GM18517 (cell line): Measurements from ENCODE around the gene UBD.

Experiments
- ATAC-seq: cut with Tn5 transposase; IDR thresholded peaks from one replicate; pipeline ENCODE4 v1.9.1; 2021; ENCODE audit warnings: mild to moderate bottlenecking, moderate library complexity; ENCODE audit not compliant: unreplicated experiment

Gene UBD

DNA sequence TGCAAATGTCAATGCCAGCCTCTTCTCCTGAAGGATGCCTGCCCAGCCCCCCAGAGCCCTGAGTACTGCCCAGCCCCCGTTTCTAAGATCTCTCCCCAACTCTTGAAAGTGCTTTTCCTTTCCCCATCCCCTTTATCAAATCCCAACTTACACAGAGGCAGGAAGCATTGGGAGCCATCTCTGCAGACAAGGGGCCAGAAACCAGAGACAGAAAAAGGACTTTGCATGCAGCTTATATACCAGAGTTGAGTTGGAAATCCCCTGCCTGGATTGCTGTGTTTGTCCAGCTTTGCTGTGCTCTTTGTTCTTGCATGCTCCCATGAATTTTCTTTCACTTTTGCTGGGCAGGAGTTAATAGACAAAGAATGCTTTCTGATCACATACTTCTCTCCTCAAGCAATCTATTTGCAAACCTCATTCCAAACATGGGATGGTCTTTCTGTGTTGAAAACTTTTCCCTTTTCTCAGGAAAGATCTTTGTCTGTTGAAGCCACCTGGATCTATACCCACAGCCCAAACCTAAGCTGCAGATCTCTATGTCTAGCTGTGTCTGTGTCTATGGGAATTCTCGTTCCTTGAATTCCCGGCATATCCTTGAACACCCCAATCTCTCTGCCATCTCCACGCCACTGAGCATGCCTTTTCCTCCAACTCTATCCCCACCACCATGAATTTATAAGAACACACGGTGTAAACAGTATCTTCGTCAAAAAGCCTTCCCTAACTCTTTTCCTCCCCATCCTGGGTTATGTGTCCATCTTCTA lies at the start of gene UBD:
Gene UBD (minus strand): TSS at position 209 of the 764 bp plus-strand sequence. CDS start 31 bp downstream, at position 178.
- ATAC-seq, result no peak

DNA sequence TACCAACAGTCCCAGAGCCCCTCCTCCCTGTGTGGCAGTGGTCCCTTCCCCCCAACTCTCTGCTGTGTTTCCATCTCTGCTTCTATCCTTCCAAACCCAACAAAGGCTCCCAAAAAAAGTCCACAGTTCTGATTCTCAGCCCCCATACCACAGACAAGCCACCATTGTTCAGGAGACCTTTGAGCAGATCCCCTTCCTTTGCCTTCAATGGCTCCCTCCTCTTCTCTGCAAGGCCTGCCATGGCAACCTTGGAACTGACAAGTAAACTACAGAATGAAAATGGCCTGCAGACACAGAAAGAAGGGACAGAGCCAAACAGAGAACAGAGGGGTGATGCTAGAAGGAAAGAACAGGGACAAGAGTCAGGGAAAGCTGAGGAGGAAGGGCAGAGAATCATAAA lies 48.6 kb upstream of the UBD start:
- no peak for ATAC-seq

DNA sequence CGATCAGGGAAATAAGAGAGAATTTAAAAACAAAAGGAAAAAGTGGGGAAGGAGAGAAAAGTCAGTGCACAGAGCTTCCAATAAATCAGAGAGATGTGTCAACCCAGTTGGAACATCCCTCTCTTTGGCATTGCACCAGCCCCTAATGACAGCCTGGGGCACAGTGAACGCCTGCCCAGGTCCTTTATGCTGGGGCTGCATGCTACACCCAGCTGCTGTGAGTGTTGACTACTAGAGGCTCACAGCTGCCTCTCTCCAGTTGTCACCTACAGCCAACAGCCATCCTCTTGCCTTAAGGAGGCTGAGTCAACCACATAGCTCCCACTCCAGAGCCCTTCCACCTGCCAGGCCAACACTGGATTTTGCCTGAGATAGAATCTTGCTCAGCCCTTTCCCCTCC lies 44.4 kb upstream of the UBD start:
- ATAC-seq, result no peak

DNA sequence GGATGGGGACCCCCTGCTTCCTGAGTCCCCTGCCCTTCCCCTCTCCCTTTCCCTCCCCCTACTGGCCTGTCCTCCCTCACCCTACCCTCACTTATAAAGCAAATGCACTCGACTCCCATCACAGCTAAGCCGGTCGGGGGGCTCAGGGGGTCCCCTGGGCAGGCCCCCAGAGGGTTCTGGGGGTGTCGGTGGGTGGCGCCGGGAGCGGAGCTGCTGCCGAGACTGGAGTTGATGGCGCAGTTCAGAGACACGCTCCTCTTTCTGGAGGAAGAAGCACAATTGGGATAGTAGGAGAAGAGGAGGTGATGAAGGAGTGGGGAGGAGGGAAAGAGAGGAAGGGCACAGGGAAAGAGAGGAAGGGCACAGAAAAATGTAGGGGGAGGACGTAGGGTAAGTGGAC lies 43.9 kb upstream of the UBD start:
- ATAC-seq, result no peak

DNA sequence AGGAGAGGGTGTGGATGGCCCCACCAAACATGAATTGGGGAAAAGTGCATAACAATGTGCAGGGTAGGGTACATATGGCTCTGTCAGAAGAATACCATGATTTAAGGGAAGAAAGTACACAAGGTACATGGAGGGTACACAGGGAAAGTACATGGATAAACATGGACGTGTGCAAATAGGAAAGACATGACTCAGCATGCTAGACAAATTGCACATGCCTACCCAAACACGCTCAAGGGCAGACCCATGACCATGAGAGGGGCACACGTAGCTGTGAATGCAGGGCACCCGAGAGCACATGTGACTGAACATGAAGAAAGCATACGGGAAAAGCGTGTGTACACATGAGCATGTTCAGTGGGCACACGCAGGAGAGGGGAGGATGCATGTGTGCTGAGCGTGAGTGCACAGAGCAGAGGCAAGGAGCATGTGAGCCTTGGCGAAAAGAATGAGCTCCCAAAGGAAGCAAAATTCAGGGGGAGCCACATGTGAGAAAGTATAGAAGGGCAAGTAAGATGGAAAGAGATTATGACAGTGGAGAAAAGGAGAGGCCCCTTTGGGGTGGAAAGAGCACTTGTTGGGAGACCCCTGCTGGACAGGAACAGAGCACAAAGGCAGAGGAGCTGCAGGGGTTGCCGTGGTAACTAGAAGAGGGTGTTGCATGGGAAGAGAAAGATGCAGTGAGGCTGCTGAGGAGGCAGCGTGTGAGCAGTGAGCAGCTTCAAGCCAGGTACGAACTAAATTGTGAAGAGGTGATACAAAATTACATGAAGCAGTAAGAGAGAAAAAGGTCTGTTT lies 43.2 kb upstream of the UBD start:
- no peak for ATAC-seq

DNA sequence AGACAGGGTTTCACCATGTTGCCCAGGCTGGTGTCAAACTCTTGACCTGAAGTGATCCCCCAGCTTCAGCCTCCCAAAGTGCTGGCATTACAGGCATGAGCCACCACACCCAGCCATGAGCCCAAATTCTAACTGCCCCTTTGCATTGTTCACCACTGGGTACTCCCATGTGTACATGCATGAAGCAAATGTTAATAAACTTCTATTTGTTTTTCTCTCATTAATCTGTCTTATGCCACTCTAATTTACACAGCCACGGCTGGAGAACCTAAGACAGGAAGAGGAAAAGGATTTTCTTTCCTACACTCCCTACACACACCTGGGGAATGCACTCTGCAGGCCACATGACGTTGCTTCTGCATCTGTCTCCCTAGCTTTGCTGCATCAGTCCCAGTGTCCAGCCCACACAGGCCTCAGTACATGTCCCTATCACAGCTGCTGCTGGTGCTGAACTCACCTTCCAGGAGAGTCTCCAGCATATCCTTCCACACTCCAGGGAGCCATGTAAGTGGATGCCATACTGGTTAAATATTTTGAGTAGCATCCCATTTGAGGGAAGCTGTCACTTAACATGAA lies 38.7 kb upstream of the UBD start:
- ATAC-seq, result no peak

DNA sequence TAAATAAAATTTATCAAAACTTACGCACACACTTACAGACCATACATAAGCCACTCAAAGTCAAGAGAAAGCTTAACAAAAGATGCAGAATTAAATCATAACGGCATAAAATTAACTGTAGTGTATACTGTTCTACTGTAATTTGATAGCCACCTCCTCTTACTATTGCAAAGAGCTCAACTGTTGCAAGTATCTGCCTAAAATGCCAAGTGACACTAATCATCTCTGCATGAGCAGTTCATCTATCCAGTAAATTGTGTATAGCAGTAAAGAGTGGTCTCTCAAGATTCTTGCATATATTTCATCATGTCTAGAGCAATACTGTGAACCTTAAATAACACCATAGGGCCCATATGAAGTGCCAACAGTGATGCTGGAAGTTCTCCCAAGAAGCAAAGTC lies 37.7 kb upstream of the UBD start:
- ATAC-seq, result no peak

DNA sequence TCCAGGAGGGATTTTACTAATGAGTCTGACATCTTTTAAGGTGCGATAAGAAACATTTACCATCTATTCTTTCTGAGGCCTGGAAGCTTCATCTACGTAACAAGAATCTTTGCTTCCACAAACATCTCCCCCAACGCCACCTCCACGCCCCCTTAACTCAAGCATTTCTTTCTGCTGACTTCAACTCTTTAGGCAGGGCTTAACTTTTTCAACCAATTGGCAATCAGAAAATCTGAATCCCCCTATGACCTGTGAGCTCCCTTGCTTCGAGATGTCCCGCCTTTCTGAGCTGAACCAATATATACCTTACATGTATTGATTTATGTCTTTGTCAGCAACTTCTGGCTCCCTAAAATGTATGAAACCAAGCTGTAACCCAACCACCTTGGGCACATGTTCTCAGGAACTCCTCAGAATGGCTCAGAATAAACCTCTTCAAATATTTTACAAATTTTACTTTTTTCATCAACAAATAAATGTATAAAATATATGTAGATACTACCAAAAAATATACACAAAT lies 36.9 kb upstream of the UBD start:
- no peak for ATAC-seq

DNA sequence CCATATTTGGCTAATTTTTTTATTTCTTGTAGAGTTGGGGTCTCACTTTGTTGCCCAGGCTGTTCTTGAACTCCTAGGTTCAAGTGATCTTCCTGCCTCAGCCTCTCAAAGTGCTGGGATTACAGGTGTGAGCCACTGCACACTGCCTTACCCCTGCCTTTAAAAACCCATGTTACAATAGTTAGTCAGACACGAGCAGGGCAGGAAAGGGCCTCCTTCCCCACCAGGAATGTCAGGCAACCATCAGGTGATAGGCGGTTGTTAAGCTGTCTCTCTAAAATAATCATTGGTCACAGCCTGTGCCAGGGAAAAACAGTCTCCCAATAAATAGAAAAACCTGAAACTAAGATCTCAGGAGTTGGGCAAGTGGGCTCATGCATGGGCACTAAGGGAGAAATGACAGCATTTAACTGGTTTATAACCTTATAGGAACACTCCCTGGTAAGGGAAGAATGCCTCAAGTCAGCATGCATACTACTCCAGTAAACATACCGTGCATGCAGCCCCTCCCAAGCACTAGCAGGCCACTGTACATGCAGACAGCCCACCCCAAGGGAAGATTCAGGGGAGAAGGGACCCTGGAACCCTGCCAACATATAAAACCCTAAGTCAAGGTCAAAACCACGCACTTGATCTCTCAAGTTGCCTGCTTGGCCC lies 33.8 kb upstream of the UBD start:
- no peak for ATAC-seq

DNA sequence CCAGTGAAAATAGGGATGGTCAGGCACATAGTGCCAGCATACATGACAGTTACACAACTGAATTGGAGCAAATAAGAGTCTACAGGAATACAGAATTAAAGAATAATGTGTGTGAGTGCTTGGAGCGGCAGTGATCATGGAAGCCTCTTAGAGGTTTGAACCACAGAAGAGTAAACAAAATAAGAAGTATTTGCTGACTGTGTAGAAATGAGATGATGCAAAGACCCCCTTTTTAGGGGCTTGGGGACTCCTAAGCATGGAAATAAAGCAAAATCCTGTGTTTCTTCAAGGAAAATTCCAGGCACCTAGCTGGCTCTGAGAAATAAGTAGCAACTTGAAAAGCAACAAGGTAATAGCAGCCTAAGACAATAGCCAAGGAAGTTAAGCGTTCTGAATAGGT lies 32.1 kb upstream of the UBD start:
- no peak for ATAC-seq

DNA sequence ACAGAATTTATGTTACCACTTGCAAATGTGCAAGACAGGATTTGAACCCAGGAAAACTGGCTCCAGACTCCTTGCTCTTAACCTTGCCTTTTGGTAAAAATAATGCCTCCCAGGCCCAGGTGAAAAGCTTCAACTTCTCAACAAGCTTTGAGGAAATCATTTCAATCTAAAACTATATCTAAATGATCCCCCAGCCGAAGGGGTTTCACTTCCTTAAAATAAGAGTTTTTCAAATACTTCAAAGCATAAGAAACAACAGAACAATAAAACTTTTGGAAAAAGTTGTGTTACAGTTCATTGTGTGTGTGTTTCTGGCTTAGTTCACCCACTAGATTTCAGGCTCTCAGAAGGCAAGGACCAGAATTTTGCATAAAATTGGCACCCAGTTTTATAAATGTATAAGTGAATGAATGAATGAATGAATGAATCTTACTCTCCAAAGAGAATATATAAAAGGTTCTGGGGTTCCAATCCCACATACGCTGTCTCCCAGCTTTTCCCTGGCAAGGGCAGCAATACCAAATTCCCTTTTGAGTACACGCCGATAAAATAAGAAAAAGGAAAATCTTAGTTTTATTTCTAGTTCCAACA lies 30.8 kb upstream of the UBD start:
- ATAC-seq, result no peak

DNA sequence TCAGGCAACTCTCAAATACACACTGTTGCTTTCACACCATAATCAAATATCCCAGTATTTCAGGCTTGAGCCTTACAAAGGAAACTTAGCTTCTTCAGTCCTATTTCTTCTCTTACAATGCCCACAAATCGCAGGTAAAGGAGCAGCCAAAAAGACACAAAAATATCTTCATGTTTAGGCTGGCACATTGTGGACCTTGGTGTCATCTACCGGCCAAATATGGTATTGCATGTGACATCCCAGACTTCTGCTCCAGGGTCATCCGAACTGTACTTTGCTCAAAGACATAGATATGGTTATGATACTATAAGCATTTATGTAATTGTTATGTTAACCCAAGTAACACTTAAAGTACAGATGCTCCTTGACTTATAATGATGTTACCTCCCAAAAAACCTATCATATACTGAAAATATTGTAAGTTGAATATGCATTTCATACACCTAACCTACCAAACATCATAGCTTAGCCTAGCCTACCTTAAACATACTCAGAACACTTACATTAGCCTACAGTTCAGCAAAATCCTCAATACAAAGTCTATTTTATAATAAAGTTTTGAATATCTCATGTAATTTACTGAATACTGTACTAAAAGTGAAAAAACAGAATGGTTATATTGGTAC lies 30.0 kb upstream of the UBD start:
- ATAC-seq, result no peak

DNA sequence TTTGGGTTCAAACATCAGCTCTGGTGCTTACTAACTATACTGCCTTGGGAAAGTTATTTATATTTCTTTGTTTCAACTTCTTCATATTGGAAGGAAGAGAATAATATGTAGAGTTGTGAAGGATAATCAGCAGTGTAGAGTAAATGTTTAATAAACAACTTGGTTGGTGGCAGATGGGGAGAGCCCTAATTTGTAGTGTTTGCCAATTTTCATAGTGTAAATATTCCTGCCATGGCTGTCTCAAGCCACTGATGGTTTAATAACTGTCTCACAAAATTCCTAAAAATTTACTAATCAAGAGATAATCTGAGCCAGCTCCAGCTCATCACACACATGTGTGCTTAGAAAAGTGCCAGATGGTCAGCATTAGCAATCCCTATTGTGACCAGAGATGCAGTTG lies 25.3 kb upstream of the UBD start, which contains the start of gene OR2H2:
Gene OR2H2 (plus strand): TSS at position 301 of the 400 bp plus-strand sequence. CDS start 2,824 bp downstream, outside the sequence.
- no peak for ATAC-seq

DNA sequence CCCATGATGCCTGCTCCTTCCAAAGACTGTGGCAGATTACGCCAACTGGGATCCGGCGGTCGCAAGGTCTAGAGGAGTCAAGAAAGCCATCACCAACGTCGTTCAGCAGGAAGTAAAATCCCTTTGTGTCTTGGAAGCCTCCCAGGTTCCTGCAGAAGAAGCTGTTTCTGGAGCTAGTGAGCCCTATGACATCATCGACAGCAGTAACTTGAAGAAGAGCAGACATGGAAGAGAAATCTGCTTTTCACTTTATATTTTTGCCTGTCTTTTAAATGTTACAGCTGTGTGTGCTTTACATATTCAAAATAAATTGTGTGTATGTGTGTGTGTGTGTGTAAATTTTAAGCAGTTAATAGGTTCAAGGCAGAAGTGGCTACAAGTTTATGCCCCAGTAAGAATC lies 18.0 kb upstream of the UBD start:
- ATAC-seq, result no peak

DNA sequence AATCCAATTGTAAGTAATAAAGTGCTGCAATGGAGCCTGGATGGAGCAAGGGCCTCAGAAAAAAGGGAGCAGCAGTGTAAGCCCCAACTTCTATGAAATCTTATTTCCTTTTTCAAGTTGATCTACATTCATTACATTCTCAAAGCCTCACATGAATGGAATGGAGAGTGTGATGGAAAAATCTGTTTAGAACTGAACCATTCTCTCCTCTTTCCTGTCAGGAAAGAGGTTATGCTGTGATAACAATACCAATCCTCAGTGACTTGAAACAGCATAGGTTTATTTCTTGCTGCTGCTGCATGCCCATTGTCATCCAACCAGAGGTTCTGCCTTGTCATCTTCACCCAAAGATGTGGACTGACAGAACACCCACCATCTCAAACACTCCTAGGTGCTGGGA lies 16.5 kb upstream of the UBD start:
- no peak for ATAC-seq

DNA sequence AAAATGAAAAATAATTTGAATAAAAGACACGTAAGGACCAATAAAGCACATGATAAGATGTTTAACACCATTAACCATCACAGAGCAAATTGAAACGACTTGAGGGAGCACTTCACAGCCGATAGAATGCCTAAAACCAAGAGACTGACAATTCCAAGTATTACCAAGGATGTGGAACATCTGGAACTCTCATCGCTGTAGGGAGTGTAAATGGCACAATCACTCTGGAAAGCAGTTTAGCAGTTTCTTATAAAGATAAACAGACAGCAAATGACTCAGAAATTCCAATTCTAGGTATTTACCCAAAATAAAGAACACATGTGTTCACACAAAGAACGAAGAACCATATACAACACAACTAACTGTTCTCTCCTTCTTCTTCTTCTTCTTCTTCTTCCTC lies 8.5 kb upstream of the UBD start:
- no peak for ATAC-seq

DNA sequence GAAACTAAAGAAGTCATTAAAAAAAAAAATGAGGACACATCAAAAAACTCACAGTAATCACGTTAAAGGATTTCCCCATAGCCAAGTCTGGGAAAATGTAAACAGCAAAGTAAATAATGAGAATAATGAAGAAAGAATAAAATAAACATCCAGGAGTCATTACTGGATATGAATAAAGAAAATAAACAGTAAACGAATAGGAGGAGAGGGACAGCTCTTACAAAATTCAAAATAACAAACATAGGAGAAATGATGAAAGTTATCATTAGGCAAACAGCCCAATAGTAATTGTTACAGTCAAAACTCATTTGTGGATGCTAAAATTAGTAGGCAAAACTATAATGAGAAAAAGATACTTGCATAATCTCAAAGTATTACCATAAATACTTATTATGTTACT lies 8.0 kb upstream of the UBD start:
- ATAC-seq, result no peak

DNA sequence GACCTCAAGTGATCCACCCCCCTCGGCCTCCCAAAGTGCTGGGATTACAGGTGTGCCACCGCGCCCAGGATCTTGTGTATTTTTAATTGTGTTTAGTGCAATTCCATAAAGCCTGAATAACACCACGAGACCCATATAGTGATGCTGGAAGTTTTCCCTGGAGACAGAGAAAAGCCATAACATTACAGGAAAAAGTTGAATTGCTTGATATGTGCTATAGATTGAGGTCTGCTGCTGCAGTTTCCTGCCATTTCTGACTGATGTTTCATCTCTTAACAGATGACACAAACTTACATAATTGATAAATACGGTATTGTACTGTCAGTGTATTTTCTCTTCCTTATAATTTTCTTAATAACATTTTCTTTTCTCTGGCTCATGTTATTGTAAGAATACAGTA lies 7.3 kb upstream of the UBD start:
- ATAC-seq, result no peak

DNA sequence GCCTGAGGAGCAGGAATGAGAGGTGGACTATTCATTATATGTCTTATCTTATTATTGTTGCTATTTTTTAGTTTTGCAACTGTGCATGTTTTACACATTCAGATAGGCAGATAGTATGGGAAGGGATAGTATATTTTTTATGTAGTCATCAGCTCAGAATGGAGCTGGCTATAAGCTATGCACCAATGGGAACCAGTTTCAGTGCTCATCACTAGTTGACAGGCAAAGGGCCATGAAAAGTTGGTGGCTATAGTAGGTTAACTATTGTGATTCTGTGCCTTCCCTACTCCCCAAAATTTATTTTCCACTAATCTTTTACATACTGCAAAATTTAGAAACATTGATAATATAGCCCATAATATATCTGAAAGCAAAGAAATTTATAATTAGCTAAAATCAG lies 5.3 kb upstream of the UBD start:
- ATAC-seq, result no peak

DNA sequence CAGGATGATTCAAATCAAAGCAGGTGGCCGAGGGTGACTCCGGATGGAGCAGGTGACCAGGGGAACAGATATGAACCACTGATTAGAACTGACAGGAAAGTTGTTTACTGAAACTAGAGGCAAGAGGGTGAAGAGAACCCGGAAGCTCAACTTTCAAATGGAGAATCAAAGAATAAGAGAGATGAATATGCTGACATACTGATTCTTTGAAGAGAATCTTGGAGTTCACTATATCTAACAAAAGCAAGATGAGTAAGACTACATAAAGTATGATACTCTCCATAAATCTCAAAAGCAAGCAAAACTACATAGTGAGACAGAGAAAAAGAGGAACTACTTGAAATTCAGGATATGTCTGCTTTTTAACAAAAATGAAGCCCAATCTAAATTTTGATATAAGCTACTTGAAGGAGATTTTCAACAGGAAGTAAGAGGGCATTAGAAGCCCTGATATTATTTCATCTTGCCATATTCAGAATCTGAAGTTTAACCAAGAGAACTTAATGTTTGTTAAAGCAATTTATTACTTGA lies 4.0 kb upstream of the UBD start:
- ATAC-seq, result no peak
